Epidermal melanocyte (primary cell): Measurements from ENCODE around the gene RWDD1.

Experiments used
- DNase-seq: peaks from one replicate; pipeline ENCODE4 v3.0.0; 2011; ENCODE audit warnings: low spot score; ENCODE audit not compliant: insufficient read length

RWDD1 gene

GRCh38 chr6:116605935-116606334 lies 34.6 kb downstream of the RWDD1 start:
- DNase-seq = no peak

- DNase-seq = no peak
Observed at GRCh38 chr6:116611056-116611455, 39.8 kb downstream of the RWDD1 start.

GRCh38 chr6:116615937-116616736 lies 44.8 kb downstream of the RWDD1 start, which contains the start of gene RSPH4A:
Gene RSPH4A (plus strand): TSS chr6:116616479. CDS start chr6:116616624, 145 bp downstream.
- DNase-seq = peak; percentile 93

GRCh38 chr6:116616737-116617053 lies 45.4 kb downstream of the RWDD1 start:
- DNase-seq = no peak

GRCh38 chr6:116624036-116624805 lies 52.9 kb downstream of the RWDD1 start:
- no peak for DNase-seq

GRCh38 chr6:116625872-116626271 lies 54.6 kb downstream of the RWDD1 start:
- no peak for DNase-seq

DNA sequence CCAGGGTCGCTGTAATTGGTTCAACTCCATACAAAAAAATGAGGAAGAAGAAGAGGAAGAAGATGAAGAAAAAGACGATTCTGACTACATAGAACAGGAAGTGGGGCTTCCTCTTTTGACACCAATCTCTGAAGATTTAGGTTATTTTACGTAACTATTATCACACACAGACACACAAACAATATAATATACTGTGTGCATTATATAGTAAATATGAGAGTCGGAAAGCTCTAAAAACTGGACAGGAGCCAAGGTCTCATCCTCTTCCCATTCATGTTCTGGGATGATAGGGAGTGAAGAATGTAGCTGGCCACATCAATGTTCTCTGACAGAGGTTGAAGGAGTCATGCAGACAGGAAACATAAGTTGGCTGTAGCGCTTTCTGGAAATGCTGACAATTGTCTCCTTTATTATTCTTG lies 58.3 kb downstream of the RWDD1 start:
- no peak for DNase-seq

- DNase-seq = no peak
Observed at GRCh38 chr6:116631379-116631990, 60.2 kb downstream of the RWDD1 start.

DNA sequence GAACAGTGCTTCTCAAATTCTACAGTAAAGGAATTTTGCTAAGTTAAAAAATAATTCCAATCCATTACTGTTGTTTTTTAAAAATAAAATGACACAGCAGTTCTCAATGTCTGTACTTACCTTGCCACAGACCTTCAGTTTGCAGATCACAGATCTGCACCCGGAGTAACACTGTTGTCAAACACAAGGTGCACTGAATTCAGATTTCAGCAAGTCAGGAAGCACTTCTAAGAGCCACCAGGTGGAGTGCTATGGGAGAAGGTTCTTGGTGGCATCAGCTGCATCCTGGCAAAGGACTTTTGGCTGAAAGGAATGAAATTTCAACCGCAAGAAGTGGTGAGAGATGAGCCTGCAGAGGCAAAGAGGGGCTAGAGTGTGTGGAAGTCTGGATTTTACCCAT lies 62.4 kb downstream of the RWDD1 start:
- DNase-seq = no peak
